Cortex of kidney (tissue), 1 donor: ENCODE measurements around the gene FAM193B.
"Not testable (repeated sequence)": the region's sequence is repeated elsewhere in the genome, so short reads cannot be mapped to it uniquely, and the experiment has no call there.

Experiments used
- DNase-seq: peaks from one replicate; lab custom pipeline; 2025; lab: John Stamatoyannopoulos, UW

Gene FAM193B

GRCh38 chr5:177537389-177538361, 16.7 kb downstream of the FAM193B start:
- no peak for DNase-seq

- DNase-seq: no peak
Observed at GRCh38 chr5:177536386-177536785, 18.0 kb downstream of the FAM193B start.

GRCh38 chr5:177535125-177535524, 19.2 kb downstream of the FAM193B start:
- no peak for DNase-seq

GRCh38 chr5:177534433-177534832, 19.9 kb downstream of the FAM193B start:
- DNase-seq: not testable (repeated sequence)

- DNase-seq: no peak
Observed at GRCh38 chr5:177531209-177531940, 23.0 kb downstream of the FAM193B start.

GRCh38 chr5:177530638-177531037, 23.7 kb downstream of the FAM193B start:
- DNase-seq: no peak

GRCh38 chr5:177529247-177530203, 24.8 kb downstream of the FAM193B start:
- DNase-seq: no peak

- DNase-seq: no peak
Observed at GRCh38 chr5:177528631-177529030, 25.7 kb downstream of the FAM193B start.

GRCh38 chr5:177527595-177527994, 26.8 kb downstream of the FAM193B start:
- no peak for DNase-seq

- DNase-seq: no peak
Observed at GRCh38 chr5:177526791-177527190, 27.6 kb downstream of the FAM193B start.

GRCh38 chr5:177526191-177526590, 28.2 kb downstream of the FAM193B start:
- DNase-seq: no peak

GRCh38 chr5:177524941-177525655, 29.3 kb downstream of the FAM193B start:
- no peak for DNase-seq

- DNase-seq: no peak
Observed at GRCh38 chr5:177524539-177524900, 29.8 kb downstream of the FAM193B start.

- no peak for DNase-seq
Observed at GRCh38 chr5:177523711-177524538, 30.4 kb downstream of the FAM193B start.

- no peak for DNase-seq
Observed at GRCh38 chr5:177520916-177521513, 33.3 kb downstream of the FAM193B start.

GRCh38 chr5:177520271-177520670, 34.1 kb downstream of the FAM193B start:
- DNase-seq: no peak

GRCh38 chr5:177519463-177520235, 34.7 kb downstream of the FAM193B start:
- DNase-seq: no peak

GRCh38 chr5:177516601-177517568, 37.5 kb downstream of the FAM193B start, which contains the start of gene DDX41:
Gene DDX41, minus strand, starts transcription at chr5:177516961. Its CDS starts 16 bp downstream, at chr5:177516945.
- DNase-seq: peak; percentile 49
